CD14-positive monocyte (primary cell): ENCODE results near the gene RPS14. TPM values are rescaled to one million over a fixed set of nuclear protein-coding genes. Genes with fewer than 3 reads are reported as not detected.

Experiments
- DNase-seq, 3 donors: peaks; one replicate each; pipeline ENCODE4 v3.0.0-alpha.2; 2011 to 2022
- H2AFZ ChIP-seq: 2 replicates; pipeline ENCODE4 v1.6.0; 2012; ENCODE audit warnings: mild to moderate bottlenecking, low read depth, low read length, inconsistent platforms; ENCODE audit not compliant: insufficient read depth, poor library complexity, severe bottlenecking
- H3K27ac ChIP-seq, 2 donors: 1 replicate in 1 of 2; 2 replicates in 1 of 2; pipeline ENCODE4 v1.5.1; 2012 to 2013; ENCODE audit warnings: low read length in 2 of 2, control low read depth in 1 of 2, inconsistent platforms in 1 of 2, low read depth in 1 of 2, mild to moderate bottlenecking in 1 of 2
- H3K27me3 ChIP-seq, 2 donors: one replicate each; pipeline versions ENCODE4 v1.6.0 to v1.6.1; 2011 to 2013; ENCODE audit warnings: low read length in 2 of 2; ENCODE audit not compliant: control insufficient read depth in 2 of 2, insufficient read depth in 2 of 2
- H3K36me3 ChIP-seq, 2 donors: replicated peaks in 1 of 2; 1 replicate in 1 of 2; 2 replicates in 1 of 2; pipeline versions ENCODE4 v1.5.1 to v1.6.1; 2012 to 2013; ENCODE audit warnings: low read length in 2 of 2, control low read depth in 1 of 2, inconsistent platforms in 1 of 2, mild to moderate bottlenecking in 1 of 2; ENCODE audit not compliant: insufficient read depth in 2 of 2, control insufficient read depth in 1 of 2
- H3K4me1 ChIP-seq, 2 donors: 1 replicate in 1 of 2; 2 replicates in 1 of 2; pipeline versions ENCODE4 v1.5.1 to v1.6.1; 2012 to 2013; ENCODE audit warnings: low read length in 2 of 2, control low read depth in 1 of 2, inconsistent platforms in 1 of 2, mild to moderate bottlenecking in 1 of 2, moderate library complexity in 1 of 2; ENCODE audit not compliant: insufficient read depth in 2 of 2, control insufficient read depth in 1 of 2
- H3K4me2 ChIP-seq: replicated peaks from 2 replicates; pipeline ENCODE3; 2012; ENCODE audit warnings: low read length, moderate library complexity, mild to moderate bottlenecking; ENCODE audit not compliant: poor library complexity, severe bottlenecking; ENCODE audit errors: extremely low read depth
- H3K4me3 ChIP-seq, 3 experiments: fragments of 200-600 bp in 1 of 3; sonication (generic) in 1 of 3; replicated peaks in 1 of 3; 1 replicate in 2 of 3; 2 replicates in 1 of 3; pipeline ENCODE4 v1.5.1; 2011 to 2013; ENCODE audit warnings: low read length in 3 of 3, mild to moderate bottlenecking in 3 of 3, control low read depth in 2 of 3, low read depth in 2 of 3, inconsistent platforms in 1 of 3, moderate library complexity in 1 of 3
- H3K79me2 ChIP-seq: 2 replicates; pipeline ENCODE4 v1.6.0; 2012; ENCODE audit warnings: mild to moderate bottlenecking, control low read depth, inconsistent platforms, low read length, moderate library complexity; ENCODE audit not compliant: insufficient read depth
- H3K9ac ChIP-seq: 2 replicates; pipeline ENCODE4 v1.6.0; 2017; ENCODE audit warnings: low read length, mild to moderate bottlenecking; ENCODE audit not compliant: insufficient read depth, poor library complexity, severe bottlenecking
- H3K9me3 ChIP-seq, 2 donors: replicated peaks in 1 of 2; 1 replicate in 1 of 2; 2 replicates in 1 of 2; pipeline versions ENCODE4 v1.5.1 to v1.6.1; 2012 to 2013; ENCODE audit warnings: low read length in 2 of 2, control low read depth in 1 of 2; ENCODE audit not compliant: control insufficient read depth in 1 of 2, insufficient read depth in 1 of 2
- H4K20me1 ChIP-seq: 2 replicates; pipeline ENCODE4 v1.6.0; 2012; ENCODE audit warnings: mild to moderate bottlenecking, low read length, control low read depth, moderate library complexity; ENCODE audit not compliant: insufficient read depth
- H3K27ac Mint-ChIP-seq, 7 donors: one replicate each; pipeline ENCODE4 v1.8.0; 2020; ENCODE audit warnings: mild to moderate bottlenecking in 7 of 7, mixed read lengths in 7 of 7, moderate library complexity in 6 of 7, inconsistent platforms in 2 of 7
- H3K27me3 Mint-ChIP-seq, 3 donors: one replicate each; pipeline ENCODE4 v1.8.0; 2021 to 2022; ENCODE audit warnings: low read depth in 3 of 3, mild to moderate bottlenecking in 3 of 3, mixed read lengths in 3 of 3, moderate library complexity in 3 of 3, inconsistent platforms in 1 of 3
- H3K36me3 Mint-ChIP-seq, 2 donors: one replicate each; pipeline ENCODE4 v1.8.0; 2020; ENCODE audit warnings: mixed read lengths in 2 of 2, inconsistent platforms in 1 of 2, mild to moderate bottlenecking in 1 of 2
- H3K4me1 Mint-ChIP-seq: one replicate; pipeline ENCODE4 v1.8.0; 2020; ENCODE audit warnings: mild to moderate bottlenecking, mixed read lengths
- H3K4me3 Mint-ChIP-seq, 2 donors: one replicate each; pipeline ENCODE4 v1.8.0; 2020; ENCODE audit warnings: mild to moderate bottlenecking in 2 of 2, mixed read lengths in 2 of 2, moderate library complexity in 1 of 2
- H3K9me3 Mint-ChIP-seq, 7 donors: one replicate each; pipeline ENCODE4 v1.8.0; 2020 to 2022; ENCODE audit warnings: mixed read lengths in 7 of 7, mild to moderate bottlenecking in 6 of 7, moderate library complexity in 6 of 7, inconsistent platforms in 2 of 7
- CTCF ChIP-seq: fragments of 200-600 bp; IDR thresholded peaks from one replicate; pipeline ENCODE4 v1.8.0; 2022; ENCODE audit warnings: antibody characterized with exemption, mild to moderate bottlenecking
- WGBS: methylation state at CpG from one replicate; pipeline ENCODE4 v1.1.5; 2013; ENCODE audit warnings: missing lambda C conversion rate; ENCODE audit not compliant: insufficient coverage; 5-methylcytosine and 5-hydroxymethylcytosine counted together
- intact Hi-C, 2 donors: fragments of 100-400 bp; cut with micrococcal nuclease; formaldehyde crosslinking; loops; one replicate each; pipeline versions ENCODE4 v1.15.0 to v1.15.1; 2023
- polyA plus RNA-seq, 3 donors: library from polyadenylated mRNA; depleted of rRNA in 1 of 3; unstranded in 2 of 3; stranded (reverse) in 1 of 3; fragments of 300-500 nt in 2 of 3; fragments of >200 nt in 1 of 3; fragmentation: Illumina TruSeq in 2 of 3; gene quantifications; 1 replicate in 2 of 3; 2 replicates in 1 of 3; pipeline ENCODE4 v1.2.3, GENCODE V29; 2012 to 2021

RPS14 gene
- polyA plus RNA-seq, 3 donors = 2,768 to 4,675 (median 3,499) TPM

- H3K27ac Mint-ChIP-seq = peak overlapping the region in 2 of 7 donors; percentile 26 to 63
Observed at GRCh38 chr5:150452914-150453313, 3.4 kb upstream of the RPS14 start.

GRCh38 chr5:150451594-150451993, 2.1 kb upstream of the RPS14 start:
- TF ChIP-seq CTCF = no peak
- Histone ChIP-seq H3K4me2 (no peak overlapping the region), H3K4me1 (peaks cover 34 to 37% of the 10 kb centered on the region in 2 donors), H3K9me3 (no peaks in the 10 kb centered on the region), H3K79me2 (peaks cover 30% of the 10 kb centered on the region), H3K9ac (no peak overlapping the region), H3K36me3 (peaks cover 12 to 16% of the 10 kb centered on the region in 2 donors), H3K4me3 (no peak overlapping the region), H2AFZ (no peak overlapping the region), H3K27ac (no peak overlapping the region), H3K27me3 (no peaks in the 10 kb centered on the region), H4K20me1 (peaks cover 23% of the 10 kb centered on the region)
- no peak overlapping the region for H3K27ac Mint-ChIP-seq
- no peak for DNase-seq
- intact Hi-C loops = loop anchor here in 1 of 2 donors (10.0 kb wide), 1 partner anchor 203 kb away; no protein-coding TSS in a partner anchor
- no peaks in the 10 kb centered on the region for H3K27me3 Mint-ChIP-seq
- H3K9me3 Mint-ChIP-seq = peaks cover 0 to 2% (median 2%) of the 10 kb centered on the region in 7 donors
- peaks cover 21% of the 10 kb centered on the region for H3K4me1 Mint-ChIP-seq
- peaks cover 17 to 19% of the 10 kb centered on the region in 2 donors for H3K36me3 Mint-ChIP-seq
- H3K4me3 Mint-ChIP-seq = no peak overlapping the region
- WGBS = no CpG with 5 or more reads among the region's 1 CpG

More at GRCh38 chr5:150452914-150453313, 3.4 kb upstream of the RPS14 start:
- no peaks in the 10 kb centered on the region for H3K27me3 Mint-ChIP-seq
- H3K36me3 ChIP-seq = peaks cover 0 to 3% of the 10 kb centered on the region in 2 donors
- H3K27me3 ChIP-seq = no peaks in the 10 kb centered on the region
- peaks cover 10% of the 10 kb centered on the region for H4K20me1 ChIP-seq
- H3K9me3 ChIP-seq = no peaks in the 10 kb centered on the region
- no peak overlapping the region for H3K4me2 ChIP-seq
- peaks cover 26% of the 10 kb centered on the region for H3K4me1 Mint-ChIP-seq
- no peak overlapping the region for H3K4me3 Mint-ChIP-seq
- peak overlapping the region in 1 of 2 donors; percentile 36 for H3K27ac ChIP-seq
- intact Hi-C loops = loop anchor here in 1 of 2 donors (10.0 kb wide), 1 partner anchor 202 kb away; no protein-coding TSS in a partner anchor
- H3K4me3 ChIP-seq = no peak overlapping the region
- peaks cover 4 to 6% of the 10 kb centered on the region in 2 donors for H3K36me3 Mint-ChIP-seq
- DNase-seq = no peak
- H2AFZ ChIP-seq = peak overlapping the region; percentile 63
- WGBS = 80% methylated on average over 4 of the region's 4 CpGs
- H3K9ac ChIP-seq = no peak overlapping the region
- peaks cover 17% of the 10 kb centered on the region for H3K79me2 ChIP-seq
- peaks cover 0 to 2% (median 2%) of the 10 kb centered on the region in 7 donors for H3K9me3 Mint-ChIP-seq
- H3K4me1 ChIP-seq = peaks cover 42 to 44% of the 10 kb centered on the region in 2 donors
- no peak for TF ChIP-seq CTCF
